GM18861 (cell line): Measurements from ENCODE around the gene DNAJC5.
"Not testable (repeated sequence)": the region's sequence is repeated elsewhere in the genome, so short reads cannot be mapped to it uniquely, and the experiment has no call there.

Experiments
- ATAC-seq: cut with Tn5 transposase; IDR thresholded peaks from one replicate; pipeline ENCODE4 v1.9.1; 2021; ENCODE audit not compliant: unreplicated experiment

The DNAJC5 gene

DNA sequence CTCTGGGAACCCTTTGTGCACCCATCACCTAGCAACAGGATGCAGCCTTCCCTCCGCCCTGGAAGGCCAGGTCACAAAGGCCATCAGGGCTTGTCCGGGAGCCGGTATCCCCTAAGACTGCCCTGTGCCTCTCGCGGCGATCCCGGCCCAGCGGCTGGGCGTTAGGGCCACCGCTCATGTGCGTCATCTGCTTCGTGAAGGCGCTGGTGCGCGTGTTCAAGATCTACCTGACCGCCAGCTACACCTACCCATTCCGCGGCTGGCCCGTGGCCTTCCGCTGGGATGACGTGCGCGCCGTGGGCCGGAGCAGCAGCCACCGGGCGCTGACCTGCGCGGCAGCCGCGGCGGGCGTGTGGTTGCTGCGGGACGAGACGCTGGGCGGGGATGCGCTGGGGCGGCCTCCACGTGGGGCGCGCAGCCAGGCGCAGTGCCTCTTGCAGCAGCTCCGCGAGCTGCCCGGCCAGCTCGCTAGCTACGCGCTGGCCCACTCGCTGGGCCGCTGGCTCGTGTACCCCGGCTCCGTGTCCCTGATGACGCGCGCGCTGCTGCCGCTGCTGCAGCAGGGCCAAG, 33.5 kb upstream of the DNAJC5 start, which contains the start of gene ABHD16B:
Gene ABHD16B, plus strand, starts transcription at position 134 of the 570 bp plus-strand sequence. Its CDS starts 43 bp downstream, at position 177.
- ATAC-seq, result no peak

- ATAC-seq, result no peak
Measured at GRCh38 chr20:63861981-63862901, 32.7 kb upstream of the DNAJC5 start.

DNA sequence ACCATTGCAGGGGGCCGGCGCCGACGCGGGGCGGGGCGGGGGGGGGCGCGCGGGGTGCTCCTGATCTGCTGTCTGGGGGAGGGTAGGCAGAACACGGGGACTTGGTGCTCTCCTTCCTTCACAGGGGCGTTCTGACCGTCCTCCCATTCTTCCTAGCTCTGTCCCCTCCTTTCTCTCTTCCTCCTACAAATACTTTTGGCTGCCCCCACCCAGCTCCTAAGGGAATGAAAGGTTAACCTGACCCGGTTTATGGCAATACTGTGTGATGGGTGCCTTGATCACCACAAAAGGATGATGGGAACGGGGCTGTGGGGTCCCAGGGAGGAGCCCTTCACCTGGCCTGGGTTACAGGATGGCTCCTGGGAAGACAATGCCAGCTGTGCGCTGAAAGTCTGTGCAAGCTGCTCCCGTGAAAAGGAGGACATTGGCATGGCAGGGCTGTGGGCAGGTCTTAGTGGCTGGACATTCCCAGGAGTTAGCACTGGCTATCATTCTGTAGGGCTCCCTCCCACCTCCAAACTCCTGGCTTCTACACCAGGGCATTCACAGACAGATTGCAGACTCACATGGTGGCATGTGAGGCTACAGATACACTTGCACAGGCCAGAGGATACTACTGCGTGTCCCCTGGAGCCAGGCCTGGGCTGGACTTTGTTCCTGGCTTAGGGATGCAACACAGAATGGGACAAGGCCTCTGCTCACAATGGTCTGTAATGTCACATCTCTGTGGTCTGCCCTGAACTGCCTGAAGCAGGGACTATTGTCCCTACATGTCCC, 31.7 kb upstream of the DNAJC5 start:
- ATAC-seq, result no peak

GRCh38 chr20:63863798-63864544, 31.0 kb upstream of the DNAJC5 start:
- peak; percentile 56 for ATAC-seq

GRCh38 chr20:63864545-63864977, 30.4 kb upstream of the DNAJC5 start:
- no peak for ATAC-seq

GRCh38 chr20:63864978-63865640, 29.8 kb upstream of the DNAJC5 start, which contains the start of gene TPD52L2:
TSS of gene TPD52L2 (plus strand) at chr20:63865270. CDS start at chr20:63865366, 96 bp downstream.
- ATAC-seq, result peak; percentile 55

DNA sequence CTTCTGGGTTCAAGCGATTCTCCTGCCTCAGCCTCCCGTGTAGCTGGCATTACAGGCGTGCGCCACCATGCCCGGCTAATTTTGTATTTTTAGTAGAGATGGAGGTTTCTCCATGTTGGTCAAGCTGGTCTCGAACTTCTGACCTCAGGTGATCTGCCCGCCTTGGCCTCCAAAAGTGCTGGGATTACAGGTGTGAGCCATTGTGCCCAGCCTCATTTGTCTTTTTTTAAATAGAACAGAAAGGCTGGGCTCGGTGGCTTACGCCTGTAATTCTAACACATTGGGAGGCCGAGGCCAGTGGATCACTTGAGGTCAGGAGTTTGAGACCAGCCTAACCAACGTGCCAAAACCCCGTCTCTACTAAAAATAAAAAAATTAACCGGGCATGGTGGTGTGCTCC, 27.9 kb upstream of the DNAJC5 start:
- ATAC-seq, result not testable (repeated sequence)

DNA sequence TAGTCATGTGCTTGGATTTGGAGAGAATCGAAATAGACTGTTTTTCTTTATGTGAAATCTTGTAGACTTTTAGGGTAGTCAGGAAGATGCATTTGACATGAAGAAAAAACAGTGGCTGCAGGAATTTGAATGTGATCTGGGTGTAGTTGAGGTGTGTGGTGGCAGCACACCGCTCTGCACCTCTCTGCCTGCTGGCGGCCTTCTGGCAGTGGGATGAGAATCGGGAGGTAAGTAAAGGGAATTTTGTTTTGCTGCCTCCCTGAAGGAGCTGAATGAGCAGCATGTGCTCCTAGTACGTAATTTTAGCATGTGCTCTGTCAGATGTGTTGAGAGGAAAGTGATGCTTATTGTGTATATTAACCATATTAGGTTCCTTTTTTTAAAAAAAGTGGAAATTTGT, 26.7 kb upstream of the DNAJC5 start:
- ATAC-seq, result no peak

DNA sequence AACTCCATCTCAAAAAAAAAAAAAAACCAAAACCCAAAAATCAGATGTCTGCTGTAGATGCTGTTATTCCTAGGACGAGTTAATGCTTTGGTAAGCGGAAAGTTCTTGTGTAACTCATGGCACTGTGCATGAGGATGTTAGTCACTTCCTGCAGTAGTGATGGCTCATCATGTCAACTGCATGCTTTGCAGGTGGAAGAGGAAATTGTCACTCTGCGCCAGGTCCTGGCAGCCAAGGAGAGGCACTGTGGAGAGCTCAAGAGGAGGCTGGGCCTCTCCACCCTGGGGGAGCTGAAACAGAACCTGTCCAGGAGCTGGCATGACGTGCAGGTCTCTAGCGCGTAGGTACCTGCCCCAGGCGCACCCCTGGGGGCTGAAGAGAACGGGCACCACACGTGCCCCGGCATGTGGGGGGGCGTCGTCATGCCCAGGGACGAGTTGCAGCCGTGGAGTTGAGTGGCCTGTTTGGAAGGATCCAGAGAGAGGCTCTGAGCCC, 21.4 kb upstream of the DNAJC5 start:
- ATAC-seq, result no peak

DNA sequence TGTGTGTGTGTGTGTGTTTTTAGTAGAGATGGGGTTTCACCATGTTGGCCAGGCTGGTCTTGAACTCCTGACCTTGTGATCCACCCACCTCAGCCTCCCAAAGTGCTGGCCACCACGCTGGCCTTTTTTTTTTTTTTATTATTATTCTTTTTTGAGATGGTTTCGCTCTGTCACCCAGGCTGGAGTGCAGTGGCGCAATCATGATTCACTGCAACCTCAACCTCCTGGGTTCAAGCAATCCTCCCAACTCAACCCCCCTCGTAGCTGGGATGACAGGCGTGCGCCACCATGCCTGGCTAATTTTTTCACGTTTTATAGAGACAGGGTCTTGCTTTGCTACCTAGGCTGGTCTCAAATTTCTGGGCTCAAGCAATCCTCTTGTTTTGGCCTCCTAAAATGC, 20.7 kb upstream of the DNAJC5 start:
- not testable (repeated sequence) for ATAC-seq

DNA sequence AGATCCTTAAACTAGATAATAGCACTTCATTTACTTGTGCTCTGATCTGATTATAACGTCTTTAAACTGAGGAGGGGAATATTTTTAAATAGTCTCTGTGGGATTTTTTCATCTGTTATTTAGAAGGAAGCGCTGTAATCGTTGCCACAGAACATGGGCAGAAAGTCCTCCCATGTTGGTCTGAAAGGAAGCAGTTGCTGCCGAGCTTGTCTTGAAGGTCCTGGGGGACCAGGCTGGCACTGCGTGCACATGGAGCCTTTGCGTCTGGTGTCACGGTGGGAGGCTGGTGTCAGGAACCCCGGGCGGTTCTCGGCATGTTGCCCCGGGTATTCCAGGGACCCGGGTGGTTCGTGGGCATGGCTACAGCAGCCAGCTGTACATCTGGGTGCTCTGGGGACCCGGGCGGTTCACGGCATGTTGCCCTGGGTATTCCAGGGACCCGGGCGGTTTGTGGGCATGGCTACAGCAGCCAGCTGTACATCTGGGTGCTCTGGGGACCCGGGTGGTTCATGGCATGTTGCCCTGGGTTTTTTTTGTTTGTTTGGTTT, 18.4 kb upstream of the DNAJC5 start:
- ATAC-seq, result no peak

DNA sequence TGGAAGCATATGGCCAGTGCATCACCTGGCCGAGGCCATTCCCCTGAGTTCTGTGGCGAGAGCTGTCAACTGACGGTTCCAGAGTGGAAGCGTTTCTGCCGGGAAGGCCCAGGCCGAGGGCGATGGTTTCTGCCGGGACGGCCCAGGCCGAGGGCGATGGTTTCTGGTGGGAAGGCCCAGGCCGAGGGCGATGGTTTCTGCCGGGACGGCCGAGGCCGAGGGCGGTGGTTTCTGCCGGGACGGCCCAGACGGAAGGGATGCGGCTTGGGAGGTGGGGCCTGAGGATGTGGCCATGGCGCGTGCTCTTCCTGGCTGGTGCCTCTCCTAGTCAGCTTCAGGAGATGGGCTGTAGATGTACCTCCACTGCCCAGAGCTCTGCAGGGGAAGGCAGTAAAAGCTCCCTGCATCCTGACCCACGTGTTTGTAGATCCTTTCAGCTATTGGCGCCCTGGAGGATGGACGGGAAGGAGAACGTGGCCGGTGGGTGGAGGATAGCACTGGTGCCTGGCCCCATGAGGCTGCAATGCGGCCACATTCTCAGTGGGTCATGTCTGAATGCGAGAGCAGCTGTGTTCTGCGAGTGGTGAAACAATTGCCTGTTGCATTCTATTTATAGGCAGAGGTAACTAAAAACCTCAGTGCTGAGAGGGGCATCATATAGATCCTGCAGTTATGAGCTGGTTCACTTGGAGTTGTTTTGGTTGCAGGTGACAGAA, 17.0 kb upstream of the DNAJC5 start:
- ATAC-seq, result no peak

GRCh38 chr20:63878899-63879663, 15.8 kb upstream of the DNAJC5 start:
- no peak for ATAC-seq

DNA sequence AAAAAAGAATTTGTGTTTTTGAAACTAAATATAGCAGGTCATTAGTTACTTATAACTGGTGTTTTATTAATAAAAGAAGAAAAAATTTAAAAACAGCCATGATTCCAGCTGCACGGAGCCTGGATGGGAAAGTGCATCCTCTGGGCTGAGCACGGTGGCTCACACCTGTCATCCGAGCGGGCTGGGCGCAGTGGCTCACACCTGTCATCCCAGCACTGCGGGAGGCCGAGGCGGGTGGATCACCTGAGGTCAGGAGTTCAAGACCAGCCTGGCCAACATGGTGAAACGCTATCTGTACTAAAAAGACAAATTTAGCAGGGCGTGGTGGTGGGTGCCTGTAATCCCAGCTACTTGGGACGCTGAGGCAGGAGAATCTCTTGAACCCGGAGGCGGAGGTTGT, 14.0 kb upstream of the DNAJC5 start:
- ATAC-seq, result not testable (repeated sequence)

- no peak for ATAC-seq
Measured at GRCh38 chr20:63881451-63882226, 13.3 kb upstream of the DNAJC5 start.

- no peak for ATAC-seq
Measured at GRCh38 chr20:63882257-63883200, 12.4 kb upstream of the DNAJC5 start.
